GM21723 (cell line): Measurements from ENCODE around the gene TRAPPC10.
A peak's percentile ranks its signal among the peaks of the same experiment; 100 is the strongest.
"Not testable (repeated sequence)": the region's sequence is repeated elsewhere in the genome, so short reads cannot be mapped to it uniquely, and the experiment has no call there.

Experiments used
- ATAC-seq: cut with Tn5 transposase; IDR thresholded peaks from one replicate; pipeline ENCODE4 v1.9.1; 2021; ENCODE audit warnings: mild to moderate bottlenecking, moderate library complexity; ENCODE audit not compliant: unreplicated experiment

The TRAPPC10 gene

GRCh38 chr21:44134732-44135131 lies 122.6 kb downstream of the TRAPPC10 start:
- not testable (repeated sequence) for ATAC-seq

- not testable (repeated sequence) for ATAC-seq
Observed at GRCh38 chr21:44138039-44138438, 125.9 kb downstream of the TRAPPC10 start.

DNA sequence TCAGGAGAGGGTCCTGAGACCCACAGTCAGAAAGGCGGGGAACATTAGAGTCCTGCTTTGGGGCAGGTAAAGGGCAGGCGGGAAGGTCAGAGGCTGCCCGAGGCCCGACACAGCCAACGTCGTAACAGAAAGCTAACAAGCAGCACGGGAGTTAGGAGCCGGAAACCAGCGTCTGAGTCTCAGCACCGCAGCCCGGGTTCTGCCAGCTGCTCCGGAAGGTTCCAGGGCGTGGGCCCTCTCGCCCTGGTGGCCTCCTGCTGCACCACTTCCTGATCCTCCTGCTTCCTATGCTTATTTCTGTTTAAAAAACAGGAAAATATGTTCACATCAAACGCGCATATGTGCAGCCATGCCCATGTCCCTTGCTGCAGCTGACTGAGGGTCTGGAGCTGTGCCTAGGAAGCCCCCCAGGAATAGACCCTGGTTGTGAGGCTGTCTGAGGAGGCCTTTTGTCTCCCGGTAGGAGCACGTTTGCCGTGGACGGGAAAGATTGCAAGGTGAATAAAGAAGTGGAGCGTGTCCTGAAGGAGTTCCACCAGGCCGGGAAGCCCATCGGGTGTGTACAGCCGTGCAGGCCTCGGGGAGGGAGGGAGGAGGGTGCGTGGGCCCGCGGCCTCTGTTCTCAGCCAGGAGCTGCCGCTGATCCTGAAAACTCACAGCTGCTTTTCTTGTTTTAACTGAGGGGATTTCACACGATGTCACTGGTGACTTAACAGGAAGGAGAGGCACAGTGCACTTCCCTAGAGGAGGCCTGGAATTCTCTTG lies 127.9 kb downstream of the TRAPPC10 start:
- ATAC-seq = not testable (repeated sequence)

DNA sequence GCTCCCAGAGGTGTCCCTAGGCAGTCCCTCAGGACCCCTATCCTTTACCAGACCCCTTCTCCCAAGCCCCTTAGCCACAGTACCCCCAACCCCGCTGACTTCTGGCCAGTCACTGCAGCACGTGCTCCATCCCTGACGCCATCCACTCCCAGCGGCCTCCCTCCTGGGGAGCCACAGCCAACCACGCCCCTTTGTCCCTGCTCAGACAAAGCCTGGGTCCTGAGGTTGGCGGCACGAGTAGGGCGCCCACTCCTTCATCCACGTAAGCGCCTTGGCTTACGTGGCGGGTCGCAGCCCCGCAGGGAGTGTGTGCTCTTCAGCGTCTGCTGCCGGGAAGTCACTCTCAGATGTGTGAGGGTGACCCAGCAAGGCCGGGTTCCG lies 128.4 kb downstream of the TRAPPC10 start:
- ATAC-seq = not testable (repeated sequence)

DNA sequence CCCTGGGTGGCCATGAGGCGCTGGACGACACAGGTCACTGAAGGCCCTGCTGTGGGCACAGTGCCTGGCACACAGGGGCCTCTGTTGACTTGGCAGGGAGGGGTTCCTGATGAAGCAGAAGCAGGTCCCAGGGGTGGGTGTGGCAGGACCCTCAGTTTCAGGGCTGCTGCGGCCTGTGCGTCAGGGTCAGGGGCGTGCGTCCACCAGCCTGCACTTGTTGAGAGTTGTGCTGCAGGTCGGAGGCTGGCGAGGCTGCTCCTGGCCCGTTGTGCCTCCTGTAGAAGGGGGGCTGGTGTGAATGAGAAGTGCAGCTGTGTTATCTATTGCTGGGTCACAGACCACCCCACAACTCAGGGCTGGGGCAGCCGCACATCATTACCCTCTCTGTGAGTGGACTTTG lies 130.4 kb downstream of the TRAPPC10 start:
- not testable (repeated sequence) for ATAC-seq

- ATAC-seq = not testable (repeated sequence)
Observed at GRCh38 chr21:44143380-44143779, 131.3 kb downstream of the TRAPPC10 start.

- ATAC-seq = not testable (repeated sequence)
Observed at GRCh38 chr21:44143996-44144395, 131.9 kb downstream of the TRAPPC10 start.

DNA sequence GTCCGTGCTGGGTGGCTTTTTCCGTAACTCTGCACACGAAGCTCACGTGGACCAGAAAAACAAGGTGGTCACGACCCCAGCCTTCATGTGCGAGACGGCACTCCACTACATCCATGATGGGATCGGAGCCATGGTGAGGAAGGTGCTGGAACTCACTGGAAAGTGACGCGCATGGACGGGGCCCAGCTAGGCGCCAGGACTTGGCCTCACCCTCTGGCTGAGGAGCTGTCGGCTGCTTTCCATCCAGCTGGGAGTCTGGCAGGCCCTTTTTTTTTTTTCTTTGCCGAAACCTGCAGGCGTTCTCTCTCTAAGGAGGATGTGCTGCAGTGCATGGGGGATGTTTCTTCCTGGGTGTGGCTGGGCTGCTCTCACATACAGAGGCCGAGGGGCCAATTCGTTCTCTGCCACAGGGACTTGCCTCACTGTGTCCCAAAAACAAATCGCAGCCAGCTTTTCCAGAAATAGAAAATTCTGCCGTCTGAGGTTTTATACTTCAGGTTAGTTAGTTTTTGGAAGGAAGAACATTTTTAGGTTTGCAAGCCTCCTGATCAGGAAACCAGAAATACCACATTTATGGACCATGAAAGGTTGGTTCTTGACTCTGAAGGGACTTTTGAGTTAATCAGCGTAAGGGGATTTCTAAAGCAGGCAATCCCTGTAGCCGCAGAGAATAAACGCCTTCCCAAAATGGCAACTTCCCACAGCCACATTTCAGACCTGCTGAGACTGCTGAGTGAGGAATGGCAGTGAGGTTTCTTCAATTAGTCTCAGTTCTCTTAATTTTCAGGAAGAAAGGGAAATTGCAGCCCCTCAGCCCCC lies 132.9 kb downstream of the TRAPPC10 start:
- ATAC-seq = not testable (repeated sequence)

DNA sequence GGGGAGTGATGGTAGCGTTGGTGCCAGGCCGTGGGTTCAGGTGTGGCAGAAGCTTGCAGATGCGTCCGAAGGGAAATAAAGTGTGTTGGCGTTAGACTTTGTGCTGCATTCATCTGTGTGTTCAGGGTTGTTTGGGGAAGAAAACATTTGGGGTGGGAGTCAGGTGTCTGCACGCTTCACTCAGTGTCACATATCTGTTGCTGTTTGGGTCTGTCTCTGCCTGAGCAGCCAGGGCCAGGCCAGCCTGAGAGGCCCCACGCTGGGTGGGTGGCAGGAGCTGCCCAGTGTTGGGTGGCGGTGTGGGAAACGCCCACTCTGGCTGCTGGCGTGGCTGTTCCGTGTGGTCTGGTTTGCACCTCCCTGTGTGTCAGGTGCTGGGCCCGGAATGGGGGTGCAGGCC lies 133.5 kb downstream of the TRAPPC10 start:
- not testable (repeated sequence) for ATAC-seq

GRCh38 chr21:44147108-44147507 lies 135.0 kb downstream of the TRAPPC10 start:
- ATAC-seq = not testable (repeated sequence)

GRCh38 chr21:44150255-44150654 lies 138.1 kb downstream of the TRAPPC10 start:
- ATAC-seq = not testable (repeated sequence)

GRCh38 chr21:44153214-44153888 lies 141.2 kb downstream of the TRAPPC10 start:
- ATAC-seq = not testable (repeated sequence)

DNA sequence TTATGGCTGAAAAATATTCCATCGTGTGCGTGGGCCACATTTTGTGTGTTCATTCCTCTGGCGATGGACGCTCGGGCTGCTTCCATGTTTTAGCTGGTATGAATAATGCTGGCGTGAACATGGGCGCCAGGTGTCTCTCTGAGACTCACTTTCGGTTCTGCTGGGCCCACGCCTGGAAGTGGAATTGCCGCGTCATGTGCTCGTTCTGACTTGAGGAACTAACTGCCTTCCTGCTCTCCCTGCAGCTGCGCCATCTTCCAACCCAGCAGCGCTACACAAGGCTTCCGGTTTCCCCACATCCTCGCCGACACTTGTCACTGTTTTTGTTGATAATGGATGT lies 141.8 kb downstream of the TRAPPC10 start:
- ATAC-seq = not testable (repeated sequence)

GRCh38 chr21:44154816-44155230 lies 142.7 kb downstream of the TRAPPC10 start:
- peak; percentile 20 for ATAC-seq

GRCh38 chr21:44155231-44155993 lies 143.3 kb downstream of the TRAPPC10 start:
- ATAC-seq = peak; percentile 42

DNA sequence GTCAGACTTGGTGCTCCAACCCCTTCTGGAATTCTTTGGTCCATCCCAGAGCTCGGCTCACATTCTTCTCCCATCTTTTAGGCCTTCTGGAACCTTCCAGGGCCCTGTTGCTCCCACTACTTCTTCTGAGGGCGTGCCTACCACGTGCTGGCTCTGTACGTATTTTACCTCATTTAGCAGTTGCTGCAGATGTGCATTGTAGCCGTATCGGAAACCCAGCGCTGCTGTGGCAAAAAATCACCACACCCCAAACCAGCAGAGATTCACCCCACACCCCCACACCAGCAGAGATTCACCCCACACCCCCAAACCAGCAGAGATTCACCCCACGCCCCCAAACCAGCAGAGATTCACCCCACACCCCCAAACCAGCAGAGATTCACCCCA lies 143.9 kb downstream of the TRAPPC10 start:
- not testable (repeated sequence) for ATAC-seq
